CD14-positive monocyte (primary cell): ENCODE results near the gene CPEB3. TPM values are rescaled to one million over a fixed set of nuclear protein-coding genes. Genes with fewer than 3 reads are reported as not detected.

Experiments used
- DNase-seq, 3 donors: peaks; one replicate each; pipeline ENCODE4 v3.0.0-alpha.2; 2011 to 2022
- H2AFZ ChIP-seq: 2 replicates; pipeline ENCODE4 v1.6.0; 2012; ENCODE audit warnings: mild to moderate bottlenecking, low read depth, low read length, inconsistent platforms; ENCODE audit not compliant: insufficient read depth, poor library complexity, severe bottlenecking
- H3K27ac ChIP-seq, 2 donors: 1 replicate in 1 of 2; 2 replicates in 1 of 2; pipeline ENCODE4 v1.5.1; 2012 to 2013; ENCODE audit warnings: low read length in 2 of 2, control low read depth in 1 of 2, inconsistent platforms in 1 of 2, low read depth in 1 of 2, mild to moderate bottlenecking in 1 of 2
- H3K27me3 ChIP-seq, 2 donors: one replicate each; pipeline versions ENCODE4 v1.6.0 to v1.6.1; 2011 to 2013; ENCODE audit warnings: low read length in 2 of 2; ENCODE audit not compliant: control insufficient read depth in 2 of 2, insufficient read depth in 2 of 2
- H3K36me3 ChIP-seq, 2 donors: replicated peaks in 1 of 2; 1 replicate in 1 of 2; 2 replicates in 1 of 2; pipeline versions ENCODE4 v1.5.1 to v1.6.1; 2012 to 2013; ENCODE audit warnings: low read length in 2 of 2, control low read depth in 1 of 2, inconsistent platforms in 1 of 2, mild to moderate bottlenecking in 1 of 2; ENCODE audit not compliant: insufficient read depth in 2 of 2, control insufficient read depth in 1 of 2
- H3K4me1 ChIP-seq, 2 donors: 1 replicate in 1 of 2; 2 replicates in 1 of 2; pipeline versions ENCODE4 v1.5.1 to v1.6.1; 2012 to 2013; ENCODE audit warnings: low read length in 2 of 2, control low read depth in 1 of 2, inconsistent platforms in 1 of 2, mild to moderate bottlenecking in 1 of 2, moderate library complexity in 1 of 2; ENCODE audit not compliant: insufficient read depth in 2 of 2, control insufficient read depth in 1 of 2
- H3K4me2 ChIP-seq: replicated peaks from 2 replicates; pipeline ENCODE3; 2012; ENCODE audit warnings: low read length, moderate library complexity, mild to moderate bottlenecking; ENCODE audit not compliant: poor library complexity, severe bottlenecking; ENCODE audit errors: extremely low read depth
- H3K4me3 ChIP-seq, 3 experiments: fragments of 200-600 bp in 1 of 3; sonication (generic) in 1 of 3; replicated peaks in 1 of 3; 1 replicate in 2 of 3; 2 replicates in 1 of 3; pipeline ENCODE4 v1.5.1; 2011 to 2013; ENCODE audit warnings: low read length in 3 of 3, mild to moderate bottlenecking in 3 of 3, control low read depth in 2 of 3, low read depth in 2 of 3, inconsistent platforms in 1 of 3, moderate library complexity in 1 of 3
- H3K79me2 ChIP-seq: 2 replicates; pipeline ENCODE4 v1.6.0; 2012; ENCODE audit warnings: mild to moderate bottlenecking, control low read depth, inconsistent platforms, low read length, moderate library complexity; ENCODE audit not compliant: insufficient read depth
- H3K9ac ChIP-seq: 2 replicates; pipeline ENCODE4 v1.6.0; 2017; ENCODE audit warnings: low read length, mild to moderate bottlenecking; ENCODE audit not compliant: insufficient read depth, poor library complexity, severe bottlenecking
- H3K9me3 ChIP-seq, 2 donors: replicated peaks in 1 of 2; 1 replicate in 1 of 2; 2 replicates in 1 of 2; pipeline versions ENCODE4 v1.5.1 to v1.6.1; 2012 to 2013; ENCODE audit warnings: low read length in 2 of 2, control low read depth in 1 of 2; ENCODE audit not compliant: control insufficient read depth in 1 of 2, insufficient read depth in 1 of 2
- H4K20me1 ChIP-seq: 2 replicates; pipeline ENCODE4 v1.6.0; 2012; ENCODE audit warnings: mild to moderate bottlenecking, low read length, control low read depth, moderate library complexity; ENCODE audit not compliant: insufficient read depth
- H3K27ac Mint-ChIP-seq, 7 donors: one replicate each; pipeline ENCODE4 v1.8.0; 2020; ENCODE audit warnings: mild to moderate bottlenecking in 7 of 7, mixed read lengths in 7 of 7, moderate library complexity in 6 of 7, inconsistent platforms in 2 of 7
- H3K27me3 Mint-ChIP-seq, 3 donors: one replicate each; pipeline ENCODE4 v1.8.0; 2021 to 2022; ENCODE audit warnings: low read depth in 3 of 3, mild to moderate bottlenecking in 3 of 3, mixed read lengths in 3 of 3, moderate library complexity in 3 of 3, inconsistent platforms in 1 of 3
- H3K36me3 Mint-ChIP-seq, 2 donors: one replicate each; pipeline ENCODE4 v1.8.0; 2020; ENCODE audit warnings: mixed read lengths in 2 of 2, inconsistent platforms in 1 of 2, mild to moderate bottlenecking in 1 of 2
- H3K4me1 Mint-ChIP-seq: one replicate; pipeline ENCODE4 v1.8.0; 2020; ENCODE audit warnings: mild to moderate bottlenecking, mixed read lengths
- H3K4me3 Mint-ChIP-seq, 2 donors: one replicate each; pipeline ENCODE4 v1.8.0; 2020; ENCODE audit warnings: mild to moderate bottlenecking in 2 of 2, mixed read lengths in 2 of 2, moderate library complexity in 1 of 2
- H3K9me3 Mint-ChIP-seq, 7 donors: one replicate each; pipeline ENCODE4 v1.8.0; 2020 to 2022; ENCODE audit warnings: mixed read lengths in 7 of 7, mild to moderate bottlenecking in 6 of 7, moderate library complexity in 6 of 7, inconsistent platforms in 2 of 7
- WGBS: methylation state at CpG from one replicate; pipeline ENCODE4 v1.1.5; 2013; ENCODE audit warnings: missing lambda C conversion rate; ENCODE audit not compliant: insufficient coverage; 5-methylcytosine and 5-hydroxymethylcytosine counted together
- intact Hi-C, 2 donors: fragments of 100-400 bp; cut with micrococcal nuclease; formaldehyde crosslinking; loops; one replicate each; pipeline versions ENCODE4 v1.15.0 to v1.15.1; 2023
- polyA plus RNA-seq, 3 donors: library from polyadenylated mRNA; depleted of rRNA in 1 of 3; unstranded in 2 of 3; stranded (reverse) in 1 of 3; fragments of 300-500 nt in 2 of 3; fragments of >200 nt in 1 of 3; fragmentation: Illumina TruSeq in 2 of 3; gene quantifications; 1 replicate in 2 of 3; 2 replicates in 1 of 3; pipeline ENCODE4 v1.2.3, GENCODE V29; 2012 to 2021
- TF ChIP-seq, protein P1 (sequence below): fragments of 200-600 bp; IDR thresholded peaks from one replicate; pipeline ENCODE4 v1.8.0; 2022; ENCODE audit warnings: antibody characterized with exemption, mild to moderate bottlenecking

CPEB3 gene
- polyA plus RNA-seq, 3 donors, result 1.8 to 2.9 (median 2.1) TPM

DNA sequence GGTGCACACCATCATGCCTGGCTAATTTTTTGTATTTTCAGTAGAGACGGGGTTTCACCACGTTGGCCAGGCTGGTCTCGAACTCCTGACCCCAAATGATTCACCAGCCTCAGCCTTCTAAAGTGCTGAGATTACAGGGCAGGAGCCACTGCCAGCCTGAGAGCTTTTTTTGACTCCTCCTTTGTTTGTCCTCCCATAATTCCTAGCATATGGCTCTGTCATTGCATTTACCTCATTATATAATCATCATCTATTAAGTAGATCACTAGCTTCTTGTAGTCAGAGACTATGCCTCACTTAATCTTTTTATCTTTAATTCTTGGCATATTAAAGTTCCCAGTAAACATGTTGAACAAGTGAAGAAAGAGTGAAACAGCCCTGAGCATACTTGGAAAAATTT lies 82.1 kb downstream of the CPEB3 start:
- peak; percentile 4 to 28 (median 6) for DNase-seq
- H3K9me3 Mint-ChIP-seq, result no peaks in the 10 kb centered on the region
- peak overlapping the region in 1 of 2 donors; percentile 49 for H3K4me3 Mint-ChIP-seq
- peak overlapping the region; percentile 25 for H3K4me2 ChIP-seq
- H3K36me3 Mint-ChIP-seq, result peaks cover 11 to 31% of the 10 kb centered on the region in 2 donors
- peaks cover 9 to 16% of the 10 kb centered on the region in 2 donors for H3K36me3 ChIP-seq
- peak overlapping the region in 1 of 2 donors; percentile 70 for H3K27ac ChIP-seq
- intact Hi-C loops, result no loop called here
- peaks cover 49% of the 10 kb centered on the region for H3K79me2 ChIP-seq
- H3K4me3 ChIP-seq, result no peak overlapping the region
- TF ChIP-seq, protein P1, sequence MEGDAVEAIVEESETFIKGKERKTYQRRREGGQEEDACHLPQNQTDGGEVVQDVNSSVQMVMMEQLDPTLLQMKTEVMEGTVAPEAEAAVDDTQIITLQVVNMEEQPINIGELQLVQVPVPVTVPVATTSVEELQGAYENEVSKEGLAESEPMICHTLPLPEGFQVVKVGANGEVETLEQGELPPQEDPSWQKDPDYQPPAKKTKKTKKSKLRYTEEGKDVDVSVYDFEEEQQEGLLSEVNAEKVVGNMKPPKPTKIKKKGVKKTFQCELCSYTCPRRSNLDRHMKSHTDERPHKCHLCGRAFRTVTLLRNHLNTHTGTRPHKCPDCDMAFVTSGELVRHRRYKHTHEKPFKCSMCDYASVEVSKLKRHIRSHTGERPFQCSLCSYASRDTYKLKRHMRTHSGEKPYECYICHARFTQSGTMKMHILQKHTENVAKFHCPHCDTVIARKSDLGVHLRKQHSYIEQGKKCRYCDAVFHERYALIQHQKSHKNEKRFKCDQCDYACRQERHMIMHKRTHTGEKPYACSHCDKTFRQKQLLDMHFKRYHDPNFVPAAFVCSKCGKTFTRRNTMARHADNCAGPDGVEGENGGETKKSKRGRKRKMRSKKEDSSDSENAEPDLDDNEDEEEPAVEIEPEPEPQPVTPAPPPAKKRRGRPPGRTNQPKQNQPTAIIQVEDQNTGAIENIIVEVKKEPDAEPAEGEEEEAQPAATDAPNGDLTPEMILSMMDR, result no peak
- no peaks in the 10 kb centered on the region for H3K27me3 Mint-ChIP-seq
- no peaks in the 10 kb centered on the region for H3K9me3 ChIP-seq
- H3K4me1 ChIP-seq, result peaks cover 20 to 28% of the 10 kb centered on the region in 2 donors
- no peak overlapping the region for H3K9ac ChIP-seq
- H2AFZ ChIP-seq, result no peak overlapping the region
- H3K27ac Mint-ChIP-seq, result peak overlapping the region; percentile 50 to 86 (median 77)
- WGBS, result 36% methylated on average over 3 of the region's 3 CpGs
- H3K27me3 ChIP-seq, result no peaks in the 10 kb centered on the region
- peaks cover 18% of the 10 kb centered on the region for H3K4me1 Mint-ChIP-seq
- peaks cover 19% of the 10 kb centered on the region for H4K20me1 ChIP-seq

DNA sequence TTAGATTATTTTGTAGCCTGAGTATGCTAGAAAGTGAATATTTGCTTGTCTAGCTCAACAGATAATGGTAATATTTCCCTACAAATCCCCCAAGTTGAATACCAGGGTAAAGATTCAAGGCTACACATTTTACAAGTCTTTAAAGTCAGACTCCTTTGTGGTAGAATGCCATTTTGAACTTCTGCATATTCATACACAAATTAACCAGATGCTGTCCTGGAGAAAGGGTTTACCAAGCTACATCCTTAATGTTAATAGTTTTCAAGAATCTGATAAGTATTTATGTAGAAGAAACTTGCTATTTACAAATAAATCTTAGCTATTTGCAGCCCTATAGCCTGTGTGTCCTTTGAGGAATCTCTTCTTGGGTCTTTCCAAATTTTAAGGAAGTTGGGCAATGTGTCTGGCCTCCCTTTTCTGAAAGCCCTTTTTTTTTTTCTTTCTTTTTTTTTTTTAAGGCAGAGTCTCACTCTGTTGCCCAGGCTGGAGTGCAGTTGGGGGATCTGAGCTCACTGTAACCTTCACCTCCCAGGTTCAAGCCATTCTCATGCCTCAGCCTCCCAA lies 82.6 kb downstream of the CPEB3 start:
- intact Hi-C loops, result no loop called here
- Histone ChIP-seq H3K4me2 (peak overlapping the region; percentile 25), H3K4me3 (no peak overlapping the region), H3K27me3 (no peaks in the 10 kb centered on the region), H3K36me3 (peaks cover 9 to 19% of the 10 kb centered on the region in 2 donors), H3K79me2 (peaks cover 50% of the 10 kb centered on the region), H2AFZ (no peak overlapping the region), H3K9ac (no peak overlapping the region), H3K4me1 (peaks cover 20 to 28% of the 10 kb centered on the region in 2 donors), H3K27ac (peak overlapping the region in 1 of 2 donors; percentile 70), H4K20me1 (peaks cover 21% of the 10 kb centered on the region), H3K9me3 (no peaks in the 10 kb centered on the region)
- H3K4me3 Mint-ChIP-seq, result peak overlapping the region in 1 of 2 donors; percentile 49
- peak; percentile 28 to 54 (median 48) for DNase-seq
- peak overlapping the region; percentile 50 to 86 (median 77) for H3K27ac Mint-ChIP-seq
- peaks cover 12 to 31% of the 10 kb centered on the region in 2 donors for H3K36me3 Mint-ChIP-seq
- no peaks in the 10 kb centered on the region for H3K27me3 Mint-ChIP-seq
- H3K4me1 Mint-ChIP-seq, result peaks cover 18% of the 10 kb centered on the region
- H3K9me3 Mint-ChIP-seq, result no peaks in the 10 kb centered on the region
- TF ChIP-seq, protein P1, result no peak
